HL-60/S4 treated with phorbol 12-myristate 13-acetate at 8.2 ng/mL for 4 days and 3 days (cell line): Measurements from ENCODE around the gene CDR2L.

ENCODE experiments used
- in situ Hi-C: fragments of 300-500 bp; cut with MboI; formaldehyde crosslinking; loops from 2 replicates; pipeline ENCODE4 v1.15.0; 2022; ENCODE audit warnings: low sequenced_read_pairs

CDR2L gene

GRCh38 chr17:74987418-74987908 lies at the start of gene CDR2L:
CDR2L (plus strand) TSS chr17:74987632; CDS start chr17:74988044, 412 bp downstream.
- in situ Hi-C loops: no loop called here

- in situ Hi-C loops: no loop called here
Observed at GRCh38 chr17:74938194-74938950, 49.1 kb upstream of the CDR2L start.

GRCh38 chr17:74939534-74939933 lies 47.9 kb upstream of the CDR2L start:
- in situ Hi-C loops: no loop called here

- in situ Hi-C loops: no loop called here
Observed at GRCh38 chr17:74941128-74941725, 46.2 kb upstream of the CDR2L start.

GRCh38 chr17:74943808-74944522 lies 43.5 kb upstream of the CDR2L start:
- in situ Hi-C loops: no loop called here

- in situ Hi-C loops: no loop called here
Observed at GRCh38 chr17:74945543-74945942, 41.9 kb upstream of the CDR2L start.

GRCh38 chr17:74946641-74947040 lies 40.8 kb upstream of the CDR2L start:
- in situ Hi-C loops: no loop called here

- in situ Hi-C loops: no loop called here
Observed at GRCh38 chr17:74947041-74947754, 40.2 kb upstream of the CDR2L start.

- in situ Hi-C loops: no loop called here
Observed at GRCh38 chr17:74949455-74950115, 37.8 kb upstream of the CDR2L start.

GRCh38 chr17:74950207-74950606 lies 37.2 kb upstream of the CDR2L start:
- in situ Hi-C loops: no loop called here

- in situ Hi-C loops: no loop called here
Observed at GRCh38 chr17:74951065-74951464, 36.4 kb upstream of the CDR2L start.

- in situ Hi-C loops: no loop called here
Observed at GRCh38 chr17:74951680-74952421, 35.6 kb upstream of the CDR2L start.

GRCh38 chr17:74952431-74953133 lies 34.9 kb upstream of the CDR2L start:
- in situ Hi-C loops: no loop called here

GRCh38 chr17:74953134-74953687 lies 34.2 kb upstream of the CDR2L start:
- in situ Hi-C loops: no loop called here

GRCh38 chr17:74954115-74954514 lies 33.3 kb upstream of the CDR2L start:
- in situ Hi-C loops: no loop called here

GRCh38 chr17:74954665-74955421 lies 32.6 kb upstream of the CDR2L start:
- in situ Hi-C loops: no loop called here

GRCh38 chr17:74956093-74956492 lies 31.3 kb upstream of the CDR2L start:
- in situ Hi-C loops: no loop called here
